Pons (tissue), 1 donor: ENCODE data around the gene MAG.

Experiments used
- DNase-seq: peaks from one replicate; pipeline ENCODE4 v3.0.0-alpha.2; 2016; ENCODE audit warnings: low spot score

Gene MAG

DNA sequence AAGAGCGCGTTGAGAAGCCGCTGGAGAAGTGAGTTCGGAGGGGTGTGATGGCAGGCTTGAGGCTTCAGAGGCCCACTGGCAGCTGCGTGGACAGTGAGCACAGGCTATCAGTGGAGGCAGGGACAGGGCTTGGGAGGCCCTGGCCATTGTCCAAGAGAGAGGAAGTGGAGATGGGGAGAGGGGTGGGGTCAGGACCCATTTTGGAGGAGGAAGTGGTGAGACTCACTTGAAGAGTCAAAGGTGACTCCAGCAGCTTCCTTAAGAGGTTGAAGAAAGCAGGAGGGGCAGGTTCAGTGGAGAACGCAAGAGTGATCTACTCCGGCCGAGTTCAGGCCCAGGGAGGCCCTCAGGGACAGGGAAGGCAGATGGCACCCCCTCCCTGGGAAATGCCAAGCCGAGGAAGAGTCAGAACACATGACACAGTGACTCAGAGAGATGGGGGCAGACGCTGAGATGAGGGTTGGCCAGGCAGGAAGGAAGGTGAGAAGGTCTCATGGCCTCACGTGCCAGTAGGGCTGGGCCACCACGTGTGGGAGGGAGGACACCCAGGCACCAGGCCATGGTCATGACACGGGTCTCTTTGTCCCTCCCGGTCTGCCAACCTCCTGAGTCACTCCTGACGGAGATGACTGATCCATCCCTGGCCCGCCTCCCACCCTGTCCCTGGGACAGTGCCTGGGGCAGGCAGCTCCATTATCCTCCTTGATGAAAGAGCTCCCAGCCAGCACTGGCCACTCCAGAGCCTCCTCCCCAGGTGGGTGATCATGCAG is 26.9 kb downstream of the MAG start:
- peak; percentile 88 for DNase-seq

DNA sequence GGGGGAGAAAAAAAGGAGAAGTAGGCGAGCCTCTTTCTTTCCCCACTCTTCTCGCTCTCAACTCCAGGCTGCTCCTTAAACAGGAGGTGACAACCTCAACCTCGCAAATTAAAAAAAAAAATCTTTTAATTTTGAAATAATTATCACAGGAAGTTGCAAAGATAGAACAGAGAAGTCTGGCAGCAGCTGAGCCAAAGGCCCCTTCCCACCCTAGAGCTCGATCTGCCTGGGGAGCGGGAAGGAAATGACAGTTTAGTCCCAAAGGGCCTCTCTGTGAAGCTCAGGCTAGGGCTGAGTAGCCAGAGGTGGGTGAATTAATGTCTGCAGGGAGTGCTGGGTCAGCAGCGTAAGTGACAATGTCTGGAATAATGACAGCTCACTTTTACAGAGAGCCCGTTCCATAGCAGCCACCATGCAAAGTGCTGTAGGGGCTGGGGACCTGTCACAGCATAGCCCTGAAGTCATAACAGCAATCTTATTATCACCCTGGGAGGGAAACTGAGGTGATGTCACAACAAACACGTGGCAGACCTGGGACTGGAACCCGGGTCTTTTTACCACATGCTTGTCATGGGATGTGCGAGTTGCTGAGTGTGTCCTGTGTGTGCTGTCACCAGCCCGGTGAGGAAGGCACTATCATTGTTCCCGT is 28.2 kb downstream of the MAG start:
- DNase-seq = no peak

DNA sequence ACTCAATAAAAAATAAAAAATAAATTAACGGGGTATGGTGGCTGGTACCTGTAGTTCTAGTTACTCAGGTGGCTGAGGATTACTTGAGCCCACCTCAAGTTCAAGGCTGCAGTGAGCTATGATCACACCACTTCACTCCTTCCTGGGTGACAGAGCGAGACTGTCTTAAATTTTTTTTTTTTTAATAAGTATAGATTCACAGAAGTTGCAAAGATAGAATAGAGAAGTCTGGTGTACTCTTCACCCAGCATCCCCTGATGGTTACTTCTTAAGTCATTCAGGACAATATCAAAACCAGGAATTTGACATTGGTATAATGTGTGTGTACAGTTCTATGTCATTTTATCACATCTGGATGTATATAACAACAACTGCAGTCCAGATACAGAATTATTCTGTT is 29.3 kb downstream of the MAG start:
- no peak for DNase-seq

DNA sequence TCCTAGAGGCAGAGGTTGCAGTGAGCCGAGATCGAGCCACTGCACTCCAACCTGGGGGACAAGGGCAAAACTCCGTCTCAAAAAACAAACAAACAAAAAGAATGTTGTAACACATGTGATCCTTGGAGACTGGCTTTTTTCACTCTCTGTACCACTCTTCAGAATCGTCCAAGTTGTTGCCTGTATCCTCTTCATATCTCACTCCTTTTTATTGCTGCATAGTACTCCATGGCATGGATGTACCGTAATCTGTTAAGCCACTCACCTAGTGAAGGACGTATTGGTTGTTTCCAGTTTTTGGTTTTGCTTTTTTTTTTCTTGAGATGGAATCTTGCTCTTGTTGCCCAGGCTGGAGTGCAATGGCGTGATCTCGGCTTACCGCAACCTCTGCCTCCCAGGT is 30.1 kb downstream of the MAG start:
- no peak for DNase-seq

DNA sequence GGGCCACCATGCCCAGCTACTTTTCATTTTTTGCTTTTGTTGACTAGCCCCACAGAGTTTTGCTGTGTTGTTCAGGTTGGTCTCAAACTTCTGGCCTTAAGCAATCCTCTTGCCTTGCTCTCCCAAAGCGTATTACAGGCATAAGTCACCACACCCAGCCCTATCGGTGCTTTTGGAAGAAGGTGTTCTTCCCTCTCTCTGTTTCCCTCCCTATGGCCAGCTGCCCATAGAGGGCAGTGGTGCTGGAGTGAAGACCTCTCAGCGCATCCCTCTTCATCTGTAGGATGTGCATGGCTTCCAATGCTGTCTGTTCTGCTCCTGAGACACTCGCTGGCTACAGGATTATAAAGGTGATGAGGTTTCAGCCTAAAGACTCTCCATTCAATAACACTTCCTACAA is 35.7 kb downstream of the MAG start:
- no peak for DNase-seq

DNA sequence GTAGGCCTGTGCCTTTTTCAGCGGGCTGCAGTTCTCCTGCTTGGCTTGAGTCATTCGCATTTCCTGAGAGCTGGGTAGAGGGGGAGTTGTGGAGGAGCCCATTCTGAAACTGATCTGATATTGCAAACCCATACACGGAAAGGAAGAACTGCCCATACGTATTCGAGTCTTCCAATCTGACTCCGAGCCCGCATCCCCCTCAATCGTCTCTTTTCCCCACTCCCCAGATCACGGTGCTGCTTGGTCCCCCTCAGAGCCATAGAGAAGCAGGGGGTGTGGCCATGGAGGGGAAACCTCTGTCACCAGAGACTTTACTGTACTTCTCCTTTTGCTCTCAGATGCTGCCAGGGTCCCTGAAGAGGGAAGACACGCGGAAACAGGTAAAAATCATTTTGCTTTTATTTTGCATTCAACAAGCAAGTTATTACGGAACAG is 36.9 kb downstream of the MAG start, which contains the start of gene CD22:
Gene CD22 (plus strand): TSS at position 337 of the 435 bp plus-strand sequence. CDS start 2,854 bp downstream, outside the sequence.
- DNase-seq = no peak

DNA sequence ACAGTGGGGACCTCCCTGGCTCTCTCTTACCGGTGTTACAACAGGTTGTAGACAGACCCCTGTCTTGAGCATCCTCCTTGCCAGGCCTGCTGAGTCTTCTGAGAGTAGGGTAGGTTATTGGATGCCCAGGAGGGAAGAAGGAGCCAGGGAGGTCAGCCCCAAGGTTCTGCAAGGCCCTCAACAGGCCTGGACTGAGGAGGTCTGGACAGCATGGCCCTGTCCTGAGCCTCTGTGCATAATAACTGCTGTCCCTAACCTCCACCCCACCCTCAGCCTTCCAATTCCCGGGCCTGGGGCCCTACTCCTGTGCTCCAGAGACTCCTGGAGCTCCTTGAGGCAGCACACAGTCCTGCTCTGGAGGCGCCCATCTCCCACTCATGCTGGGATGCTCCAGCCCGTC is 37.4 kb downstream of the MAG start:
- DNase-seq = no peak

DNA sequence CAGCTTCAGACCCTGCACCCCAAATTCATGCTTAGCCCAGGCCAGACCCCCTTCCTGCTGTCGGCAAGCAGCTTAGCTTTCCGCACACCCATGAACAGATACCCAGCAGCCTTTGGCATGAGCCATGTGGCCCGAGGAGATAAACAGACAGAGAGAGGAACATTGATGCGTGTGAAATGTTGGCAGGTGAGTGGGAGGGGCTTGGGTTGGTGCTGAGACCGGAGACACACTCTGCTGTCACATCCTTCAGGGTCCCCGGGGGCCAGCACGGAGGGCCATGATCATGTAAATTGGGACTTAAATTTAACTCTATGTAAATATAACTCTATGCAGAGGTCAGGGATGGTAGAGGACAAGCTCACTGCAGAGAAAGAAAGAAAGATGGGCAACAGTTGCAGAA is 38.5 kb downstream of the MAG start:
- no peak for DNase-seq

DNA sequence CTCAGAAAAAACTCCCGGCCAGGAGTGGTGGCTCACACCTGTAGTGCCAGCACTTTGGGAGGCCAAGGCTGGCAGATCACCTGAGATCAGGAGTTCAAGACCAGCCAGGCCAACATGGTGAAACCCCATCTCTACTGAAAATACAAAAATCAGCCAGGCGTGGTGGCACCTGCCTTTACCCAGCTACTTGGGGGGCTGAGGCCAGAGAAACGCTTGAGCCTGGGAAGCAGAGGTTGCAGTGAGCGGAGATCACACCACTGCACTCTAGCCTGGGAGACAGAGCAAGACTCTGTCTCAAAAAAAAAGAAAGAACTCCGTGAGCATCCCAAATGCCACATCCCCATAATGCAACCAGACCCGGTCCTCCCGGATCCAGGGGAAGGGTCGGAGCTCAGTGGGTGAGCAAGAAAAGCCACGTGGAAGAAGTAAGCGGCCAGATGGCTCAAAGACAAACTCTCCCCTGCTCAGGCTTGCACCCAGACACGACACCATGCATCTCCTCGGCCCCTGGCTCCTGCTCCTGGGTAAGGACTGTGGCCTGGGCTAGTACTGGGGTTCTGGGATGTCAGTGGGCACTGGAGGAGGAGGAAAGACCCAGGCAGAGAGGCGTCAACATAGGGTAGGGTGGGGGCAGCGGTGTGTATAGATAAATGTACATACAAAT is 39.7 kb downstream of the MAG start:
- no peak for DNase-seq

DNA sequence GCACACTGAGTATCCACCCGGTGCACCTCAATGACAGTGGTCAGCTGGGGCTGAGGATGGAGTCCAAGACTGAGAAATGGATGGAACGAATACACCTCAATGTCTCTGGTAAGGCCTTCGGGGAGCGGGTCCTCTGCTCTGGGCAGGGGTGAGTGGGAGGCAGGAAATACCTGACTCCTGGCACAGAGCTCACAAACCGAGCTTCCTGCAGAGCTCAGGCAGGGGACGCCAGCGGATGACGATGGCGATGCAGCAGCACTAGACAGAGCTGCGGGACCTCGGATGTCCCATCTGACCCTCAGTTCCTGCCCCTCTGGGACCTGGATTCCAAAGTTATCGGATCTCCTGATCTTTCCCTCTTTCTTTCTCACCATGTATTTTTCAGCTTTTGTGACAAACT is 40.9 kb downstream of the MAG start:
- DNase-seq = no peak

DNA sequence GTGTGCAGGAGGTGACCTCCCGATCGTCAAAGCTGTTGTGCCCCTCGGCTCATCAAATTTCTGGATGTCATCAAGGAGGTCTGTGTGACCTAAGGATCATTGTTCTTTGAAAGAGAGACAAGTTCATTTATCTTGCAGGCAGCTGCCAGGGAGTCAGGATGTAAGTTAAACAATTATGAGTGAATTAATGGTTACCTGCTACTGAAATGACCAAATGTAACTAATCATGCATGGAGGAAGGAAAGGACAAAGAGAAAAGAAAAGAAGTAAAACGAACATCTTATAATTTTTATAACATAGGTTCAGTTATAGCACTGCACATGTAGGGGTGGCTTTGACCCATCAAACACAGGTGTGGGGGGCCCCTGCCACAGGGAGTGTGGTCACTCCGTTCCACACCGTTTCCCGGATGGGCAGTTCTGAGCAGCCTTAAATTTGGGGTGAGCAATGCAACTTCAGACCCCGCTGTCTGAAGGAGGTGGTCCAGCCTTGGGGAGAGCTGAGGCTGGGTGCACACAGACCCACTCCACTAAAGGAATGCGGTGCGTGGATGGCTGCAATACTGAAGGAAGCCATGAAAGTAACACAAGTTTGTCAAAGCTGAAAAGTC is 42.3 kb downstream of the MAG start:
- no peak for DNase-seq

DNA sequence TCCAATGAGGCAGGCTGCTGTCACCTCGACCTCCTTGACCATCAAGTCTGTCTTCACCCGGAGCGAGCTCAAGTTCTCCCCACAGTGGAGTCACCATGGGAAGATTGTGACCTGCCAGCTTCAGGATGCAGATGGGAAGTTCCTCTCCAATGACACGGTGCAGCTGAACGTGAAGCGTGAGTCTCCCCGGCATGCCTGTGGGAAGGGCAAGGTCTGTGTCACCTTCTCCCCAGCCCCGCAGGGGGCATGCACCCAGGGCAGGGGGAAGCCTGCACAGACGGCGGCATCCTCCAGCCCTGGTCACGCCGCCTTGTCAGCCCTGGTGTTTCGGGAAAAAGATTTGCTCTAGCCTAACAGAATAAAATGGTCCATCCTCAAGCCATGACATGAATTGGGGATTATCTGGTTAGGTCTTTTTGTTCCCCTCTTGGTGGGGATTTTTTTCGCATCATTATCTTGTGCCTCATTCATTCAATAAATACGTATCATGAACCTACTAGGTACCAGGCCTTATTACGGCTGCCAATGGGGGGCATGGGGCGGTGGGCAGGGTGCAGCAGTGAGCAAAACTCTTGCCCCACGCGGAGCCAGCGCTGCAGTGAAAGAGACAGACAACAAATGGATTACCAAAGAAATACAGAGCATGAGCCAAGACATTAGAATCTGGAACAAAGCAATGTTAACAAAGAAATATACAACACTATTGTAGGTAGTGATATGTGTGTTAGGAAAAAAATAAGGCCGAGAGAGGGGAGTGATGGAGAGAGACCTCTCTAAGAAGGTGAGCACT is 44.4 kb downstream of the MAG start:
- no peak for DNase-seq

DNA sequence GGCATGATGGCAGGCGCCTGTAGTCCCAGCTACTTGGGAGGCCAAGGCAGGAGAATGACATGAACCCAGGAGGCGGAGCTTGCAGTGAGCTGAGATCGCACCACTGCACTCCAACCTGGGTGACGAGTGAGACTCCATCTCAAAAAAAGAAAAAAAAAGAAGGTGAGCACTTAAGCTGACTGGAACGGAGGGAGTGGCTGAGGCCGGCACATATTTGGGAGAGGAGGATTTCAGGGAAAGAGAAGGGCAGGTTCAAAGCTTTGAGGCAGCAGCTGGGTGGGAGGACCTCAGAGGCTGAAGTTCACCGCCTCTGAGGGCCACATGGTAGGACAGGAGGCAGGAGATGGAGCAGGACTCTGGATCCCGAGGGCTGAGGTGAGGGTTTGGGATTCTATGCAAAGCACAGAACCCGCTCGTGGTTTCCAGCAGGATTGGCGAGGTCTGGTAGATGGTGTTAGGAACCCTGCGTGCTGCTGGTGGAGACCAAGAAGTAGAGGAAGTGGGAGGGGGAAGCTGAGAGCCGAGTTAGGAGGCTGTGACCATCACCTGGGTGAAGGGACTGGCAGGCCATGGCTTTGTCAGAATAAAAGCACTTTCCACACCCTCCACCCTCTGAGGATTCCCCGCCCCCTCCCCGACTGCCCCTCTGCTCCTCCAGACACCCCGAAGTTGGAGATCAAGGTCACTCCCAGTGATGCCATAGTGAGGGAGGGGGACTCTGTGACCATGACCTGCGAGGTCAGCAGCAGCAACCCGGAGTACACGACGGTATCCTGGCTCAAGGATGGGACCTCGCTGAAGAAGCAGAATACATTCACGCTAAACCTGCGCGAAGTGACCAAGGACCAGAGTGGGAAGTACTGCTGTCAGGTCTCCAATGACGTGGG is 45.4 kb downstream of the MAG start:
- no peak for DNase-seq

DNA sequence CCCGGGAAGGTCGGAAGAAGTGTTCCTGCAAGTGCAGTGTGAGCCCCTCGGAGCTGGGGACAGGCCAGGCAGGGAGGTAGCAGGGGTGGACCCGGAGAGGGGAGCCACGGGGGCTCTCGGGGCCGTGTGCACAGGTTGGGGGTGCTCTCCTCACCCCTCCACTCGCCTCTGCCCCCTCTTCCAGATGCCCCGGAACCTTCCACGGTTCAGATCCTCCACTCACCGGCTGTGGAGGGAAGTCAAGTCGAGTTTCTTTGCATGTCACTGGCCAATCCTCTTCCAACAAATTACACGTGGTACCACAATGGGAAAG is 46.0 kb downstream of the MAG start:
- no peak for DNase-seq

DNA sequence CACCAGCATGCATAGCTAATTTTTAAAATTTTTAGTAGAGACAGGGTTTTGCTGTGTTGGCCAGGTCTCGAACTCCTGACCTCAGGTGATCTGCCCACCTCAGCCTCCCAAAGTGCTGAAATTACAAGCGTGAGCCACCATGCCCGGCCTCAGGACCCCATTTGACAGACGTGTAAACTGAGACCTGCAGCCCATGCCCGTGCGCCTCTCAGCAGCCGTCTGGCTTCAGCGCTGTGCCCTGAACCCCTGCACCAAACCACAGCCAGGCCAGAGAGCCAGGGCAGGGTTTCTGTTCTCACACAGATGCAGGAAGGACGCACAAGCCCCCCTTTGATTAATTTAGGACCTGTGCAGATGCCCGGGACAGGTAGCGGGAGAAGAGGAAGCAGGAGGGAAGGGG is 48.5 kb downstream of the MAG start:
- DNase-seq = no peak

DNA sequence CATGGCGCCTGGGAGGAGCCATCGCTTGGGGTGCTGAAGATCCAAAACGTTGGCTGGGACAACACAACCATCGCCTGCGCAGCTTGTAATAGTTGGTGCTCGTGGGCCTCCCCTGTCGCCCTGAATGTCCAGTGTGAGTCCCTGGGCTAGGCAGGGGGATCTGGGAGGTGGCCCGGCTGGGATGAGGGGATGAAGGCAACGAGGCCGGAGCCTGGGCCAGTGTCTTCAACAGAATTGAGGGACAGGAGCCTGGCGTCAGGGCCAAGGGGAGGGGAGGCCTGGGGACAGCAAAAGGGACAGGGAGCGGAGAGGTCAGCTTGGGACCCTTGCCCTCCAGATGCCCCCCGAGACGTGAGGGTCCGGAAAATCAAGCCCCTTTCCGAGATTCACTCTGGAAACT is 49.0 kb downstream of the MAG start:
- no peak for DNase-seq

DNA sequence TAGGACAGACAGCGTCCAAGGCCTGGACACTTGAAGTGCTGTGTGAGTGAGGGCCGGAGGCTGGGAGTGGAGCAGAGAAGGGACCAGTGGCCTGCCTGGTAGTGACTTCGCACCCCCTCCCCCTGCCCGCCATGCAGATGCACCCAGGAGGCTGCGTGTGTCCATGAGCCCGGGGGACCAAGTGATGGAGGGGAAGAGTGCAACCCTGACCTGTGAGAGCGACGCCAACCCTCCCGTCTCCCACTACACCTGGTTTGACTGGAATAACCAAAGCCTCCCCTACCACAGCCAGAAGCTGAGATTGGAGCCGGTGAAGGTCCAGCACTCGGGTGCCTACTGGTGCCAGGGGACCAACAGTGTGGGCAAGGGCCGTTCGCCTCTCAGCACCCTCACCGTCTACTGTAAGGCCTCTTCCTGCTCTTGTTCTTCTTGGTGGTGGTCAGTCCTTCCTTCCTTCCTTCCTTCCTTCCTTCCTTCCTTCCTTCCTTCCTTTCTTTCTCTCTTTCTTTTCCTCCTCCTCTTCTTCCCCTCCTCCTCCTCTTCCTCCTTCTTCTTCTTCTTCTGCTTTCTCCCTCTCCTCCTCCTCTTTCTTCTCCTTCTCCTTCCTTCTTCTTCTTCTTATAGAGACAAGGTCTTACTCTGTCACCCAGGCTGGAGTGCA is 49.7 kb downstream of the MAG start:
- no peak for DNase-seq

DNA sequence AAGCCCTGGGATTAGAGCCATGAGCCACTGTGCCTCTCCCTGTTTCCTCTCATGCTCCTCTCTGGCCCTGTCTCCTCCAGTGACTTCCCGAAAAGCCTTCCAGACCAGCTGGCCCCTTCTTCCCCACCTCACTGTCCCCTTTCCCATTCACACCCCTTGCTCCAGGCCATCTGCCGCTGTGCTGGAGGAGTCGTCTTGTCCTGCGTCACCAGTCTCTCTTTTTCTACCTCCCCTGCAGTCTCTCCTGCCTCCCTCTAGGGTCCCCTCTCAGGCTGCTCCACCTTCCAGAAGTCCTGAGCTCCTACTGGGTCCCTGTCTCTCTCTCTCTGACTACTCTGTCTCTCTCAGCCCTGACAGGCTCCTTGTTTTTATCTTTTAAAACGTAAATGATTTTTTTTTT is 50.5 kb downstream of the MAG start:
- DNase-seq = no peak

DNA sequence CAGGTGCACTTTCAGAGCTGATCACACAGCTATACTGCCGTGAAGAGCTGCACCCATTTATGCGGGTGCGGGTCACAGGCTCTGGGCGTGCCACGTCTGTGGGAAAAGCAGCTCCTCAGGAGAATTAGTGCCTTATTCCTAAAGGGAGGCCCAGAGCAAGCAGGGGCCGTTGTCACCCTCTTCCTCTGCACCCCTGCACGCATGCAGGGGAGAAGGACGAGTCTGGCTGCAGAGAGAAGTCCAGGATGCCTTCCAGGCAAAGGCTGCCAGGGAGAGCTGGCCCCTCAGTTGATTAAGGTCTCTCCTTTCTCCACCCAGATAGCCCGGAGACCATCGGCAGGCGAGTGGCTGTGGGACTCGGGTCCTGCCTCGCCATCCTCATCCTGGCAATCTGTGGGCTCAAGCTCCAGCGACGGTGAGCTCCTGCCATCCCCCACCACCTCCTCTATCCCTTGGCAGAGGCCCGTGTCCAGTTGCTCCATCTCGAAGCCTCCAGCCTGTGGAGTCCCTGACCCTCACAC is 52.6 kb downstream of the MAG start:
- no peak for DNase-seq

DNA sequence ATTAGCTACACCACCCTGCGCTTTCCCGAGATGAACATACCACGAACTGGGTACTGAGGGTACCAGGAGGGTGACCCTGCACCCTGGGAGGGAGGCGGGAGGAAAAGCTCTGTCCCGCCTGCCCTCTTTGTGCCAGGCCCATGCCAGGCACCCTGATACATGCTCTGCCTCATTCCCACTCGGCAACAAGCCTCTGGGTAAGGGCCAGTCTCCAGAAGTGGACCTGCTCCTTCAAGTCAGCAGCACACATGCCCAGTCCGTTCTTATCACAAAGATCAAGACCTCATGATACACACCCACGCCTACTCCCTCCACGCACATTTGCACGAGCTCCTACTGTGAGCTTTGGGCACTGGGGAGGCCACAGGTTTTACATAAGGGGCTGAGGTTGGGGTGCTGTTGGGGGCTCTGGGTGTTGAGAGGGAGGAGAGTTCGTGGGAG is 53.7 kb downstream of the MAG start:
- no peak for DNase-seq
